ENCODE results near the gene RAD51B.

GRCh38 chr14:68376067-68376779 is 556.6 kb downstream of the RAD51B start:
- no peak for TF ChIP-seq CTCF (conservative IDR thresholded peaks at IDR 0.05; ENCODE audit: low read depth, low read length)
- TF ChIP-seq EZH2 (IDR thresholded peaks at IDR 0.05; ENCODE audit: borderline replicate concordance, low read depth, low read length, poor library complexity, severe bottlenecking), result no peak

Measured in A673 (cell line).